Activated T-cell treated with anti-CD3 and anti-CD28 coated beads, Interleukin-2, amount 50 U/mL, for 72 hours (primary cell): ENCODE data around the gene POLG2. TPM values are rescaled to one million over a fixed set of nuclear protein-coding genes. Genes with fewer than 3 reads are reported as not detected.
"Not testable (repeated sequence)": the region's sequence is repeated elsewhere in the genome, so short reads cannot be mapped to it uniquely, and the experiment has no call there.

ENCODE experiments used
- ATAC-seq, 2 donors: fragments of 150-1000 bp; cut with Tn5 transposase; replicated peaks in 1 of 2; 2 replicates each; pipeline ENCODE4 v1.10.0; 2021; ENCODE audit warnings: moderate library complexity in 2 of 2, mild to moderate bottlenecking in 1 of 2
- DNase-seq, 2 donors: peaks; one replicate each; pipeline ENCODE4 v3.0.0; 2021 to 2022; ENCODE audit warnings: mixed read lengths in 1 of 2
- H3K27ac Mint-ChIP-seq: one replicate; pipeline ENCODE4 v1.8.0; 2022; ENCODE audit warnings: mild to moderate bottlenecking, moderate library complexity, mixed read lengths
- H3K27me3 Mint-ChIP-seq: one replicate; pipeline ENCODE4 v1.8.0; 2022; ENCODE audit warnings: low read depth, mixed read lengths
- H3K36me3 Mint-ChIP-seq, 2 donors: one replicate each; pipeline ENCODE4 v1.8.0; 2022; ENCODE audit warnings: mixed read lengths in 2 of 2, mild to moderate bottlenecking in 1 of 2; ENCODE audit not compliant: insufficient read depth in 2 of 2
- H3K4me1 Mint-ChIP-seq: one replicate; pipeline ENCODE4 v1.8.0; 2022; ENCODE audit warnings: low read depth, mixed read lengths
- H3K4me3 Mint-ChIP-seq, 2 donors: one replicate each; pipeline ENCODE4 v1.8.0; 2022; ENCODE audit warnings: mild to moderate bottlenecking in 2 of 2, mixed read lengths in 2 of 2, moderate library complexity in 2 of 2
- H3K9me3 Mint-ChIP-seq, 2 donors: one replicate each; pipeline ENCODE4 v1.8.0; 2022; ENCODE audit warnings: mixed read lengths in 2 of 2
- total RNA-seq, 2 donors: library from RNA; stranded (reverse); gene quantifications; one replicate each; pipeline ENCODE4 v1.2.3, GENCODE V29; 2022

POLG2 gene
- total RNA-seq, 2 donors from 2014 or later: 40.7 to 47.2 TPM

DNA sequence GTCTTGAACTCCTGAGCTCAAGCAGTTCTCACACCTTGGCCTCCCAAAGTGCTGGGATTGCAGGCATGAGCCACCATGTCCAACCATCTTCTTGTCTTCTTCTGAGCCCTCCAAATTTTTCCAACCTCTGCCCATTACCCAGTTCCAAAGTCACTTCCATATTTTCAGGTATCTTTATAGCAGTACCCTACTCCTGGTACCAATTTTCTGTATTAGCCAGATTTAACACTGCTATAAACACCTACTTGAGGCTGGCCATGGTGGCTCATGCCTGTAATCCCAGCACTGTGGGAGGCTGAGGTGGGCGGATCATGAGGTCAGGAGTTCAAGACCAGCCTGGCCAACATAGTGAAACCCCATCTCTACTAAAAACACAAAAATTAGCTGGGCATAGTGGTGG is 57.3 kb downstream of the POLG2 start:
- not testable (repeated sequence) for DNase-seq, H3K27me3 Mint-ChIP-seq, H3K4me3 Mint-ChIP-seq, H3K27ac Mint-ChIP-seq, ATAC-seq
- peaks cover 17 to 31% of the 10 kb centered on the region in 2 donors for H3K36me3 Mint-ChIP-seq
- peaks cover 23% of the 10 kb centered on the region for H3K4me1 Mint-ChIP-seq
- peaks cover 6 to 20% of the 10 kb centered on the region in 2 donors for H3K9me3 Mint-ChIP-seq

DNA sequence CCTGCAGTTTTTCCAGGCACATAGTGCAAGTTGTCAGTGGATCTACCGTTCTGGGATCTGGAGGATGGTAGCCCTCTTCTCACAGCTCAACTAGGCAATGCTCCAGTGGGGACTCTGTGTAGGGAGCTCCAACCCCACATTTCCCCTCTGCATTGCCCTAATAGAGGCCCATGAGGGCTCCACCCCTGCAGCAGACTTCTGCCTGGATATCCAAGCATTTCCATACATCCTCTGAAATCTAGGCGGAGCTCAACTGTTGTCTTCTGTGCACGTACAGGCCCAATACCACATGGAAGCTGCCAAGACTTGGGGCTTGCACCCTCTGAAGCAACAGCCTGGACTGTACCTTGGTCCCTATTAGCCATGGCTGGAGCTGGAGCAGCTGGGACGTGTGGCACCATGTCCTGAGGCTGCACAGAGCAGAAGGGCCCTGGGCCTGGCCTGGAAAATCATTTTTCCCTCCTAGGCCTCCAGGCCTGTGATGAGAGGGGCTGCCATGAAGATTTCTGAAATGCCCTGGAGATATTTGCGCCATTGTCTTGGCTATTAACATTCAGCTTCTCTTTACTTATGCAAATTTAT is 58.8 kb downstream of the POLG2 start:
- Mint-ChIP-seq H3K27ac (no peak overlapping the region), H3K27me3 (no peaks in the 10 kb centered on the region), H3K4me1 (peaks cover 19% of the 10 kb centered on the region), H3K9me3 (peaks cover 6 to 20% of the 10 kb centered on the region in 2 donors), H3K4me3 (no peak overlapping the region), H3K36me3 (peaks cover 17 to 31% of the 10 kb centered on the region in 2 donors)
- ATAC-seq (no peak), DNase-seq (no peak)

- H3K4me1 Mint-ChIP-seq: no peaks in the 10 kb centered on the region
- H3K27me3 Mint-ChIP-seq: no peaks in the 10 kb centered on the region
- H3K9me3 Mint-ChIP-seq: peaks cover 0 to 1% of the 10 kb centered on the region in 2 donors
- H3K27ac Mint-ChIP-seq: no peak overlapping the region
- H3K36me3 Mint-ChIP-seq: peaks cover 0 to 3% of the 10 kb centered on the region in 2 donors
- no peak for DNase-seq
- no peak for ATAC-seq
- no peak overlapping the region for H3K4me3 Mint-ChIP-seq
Observed at GRCh38 chr17:64431534-64431933, 65.3 kb downstream of the POLG2 start.

GRCh38 chr17:64430036-64430435 is 66.8 kb downstream of the POLG2 start:
- not testable (repeated sequence) for H3K27ac Mint-ChIP-seq, DNase-seq, H3K4me1 Mint-ChIP-seq, H3K36me3 Mint-ChIP-seq, H3K4me3 Mint-ChIP-seq, ATAC-seq, H3K9me3 Mint-ChIP-seq, H3K27me3 Mint-ChIP-seq

GRCh38 chr17:64428406-64428805 is 68.4 kb downstream of the POLG2 start:
- DNase-seq (no peak), ATAC-seq (no peak)
- no peaks in the 10 kb centered on the region for H3K9me3 Mint-ChIP-seq
- no peak overlapping the region for H3K27ac Mint-ChIP-seq
- no peaks in the 10 kb centered on the region for H3K27me3 Mint-ChIP-seq
- H3K4me3 Mint-ChIP-seq: no peak overlapping the region
- no peaks in the 10 kb centered on the region for H3K36me3 Mint-ChIP-seq
- H3K4me1 Mint-ChIP-seq: no peaks in the 10 kb centered on the region

Other genes with a start within 250 kb of the POLG2 start
- gene TEX2, start 233.8 kb downstream of the POLG2 start, total RNA-seq: 10 to 100 TPM; 10.5 to 15.7 TPM
- 10 to 100 TPM; 16.1 to 21.5 TPM for gene PECAM1, start 106.2 kb downstream of the POLG2 start, total RNA-seq
- gene MILR1, start 47.9 kb downstream of the POLG2 start, total RNA-seq: under 1 TPM in 1 of 2 donors, not detected in 1; 0.58 TPM
- 1,000 to 10,000 TPM; 1,029 to 1,188 TPM for gene DDX5, start 9.2 kb upstream of the POLG2 start, total RNA-seq
- 10 to 100 TPM; 70.9 to 80.3 TPM for gene CEP95, start 9.9 kb upstream of the POLG2 start, total RNA-seq
- gene SMURF2, start 165.3 kb upstream of the POLG2 start, total RNA-seq: 10 to 100 TPM; 18.3 to 19.4 TPM